ENCODE data around the gene ZCCHC7.

- TF ChIP-seq CTCF (conservative IDR thresholded peaks at IDR 0.05; ENCODE audit: low read depth, low read length) (no peak), EZH2 (IDR thresholded peaks at IDR 0.05; ENCODE audit: borderline replicate concordance, low read depth, low read length, poor library complexity, severe bottlenecking) (no peak)
Measured at GRCh38 chr9:37348917-37349316, 228.5 kb downstream of the ZCCHC7 start.

Measured in A673 (cell line).